WTC11 (cell line): ENCODE results near the gene BAIAP2.

Source experiments
- JUN ChIP-seq: sonication (generic); formaldehyde crosslinking; IDR thresholded peaks from 2 replicates; pipeline ENCODE4 v1.8.0; 2023; ENCODE audit warnings: mild to moderate bottlenecking, missing genetic modification reagents
- KAT7 ChIP-seq: sonication (generic); formaldehyde crosslinking; IDR thresholded peaks from 2 replicates; pipeline ENCODE4 v1.8.1; 2023; ENCODE audit warnings: missing genetic modification reagents, mild to moderate bottlenecking, borderline replicate concordance
- TCF7 ChIP-seq: sonication (generic); formaldehyde crosslinking; IDR thresholded peaks from 2 replicates; pipeline ENCODE4 v1.8.0; 2022; ENCODE audit warnings: mild to moderate bottlenecking, low read depth, missing genetic modification reagents, moderate library complexity
- ZNF317 ChIP-seq: sonication (generic); formaldehyde crosslinking; IDR thresholded peaks from 2 replicates; pipeline ENCODE4 v1.8.1; 2023; ENCODE audit warnings: low read depth, mild to moderate bottlenecking, moderate library complexity, missing genetic modification reagents, borderline replicate concordance
- ZNF416 ChIP-seq: fragments of 250-450 bp; sonication (Bioruptor Pico); IDR thresholded peaks from 2 replicates; pipeline ENCODE4 v1.9.0; 2021; ENCODE audit warnings: mild to moderate bottlenecking, inconsistent platforms
- TF ChIP-seq, protein P1 (sequence below): sonication (generic); formaldehyde crosslinking; IDR thresholded peaks from 2 replicates; pipeline ENCODE4 v1.8.0; 2023; ENCODE audit warnings: mild to moderate bottlenecking, missing genetic modification reagents
- TF ChIP-seq, protein P2 (sequence below): fragments of 200-600 bp; IDR thresholded peaks from 2 replicates; pipeline ENCODE4 v1.8.0; 2022; ENCODE audit warnings: antibody characterized with exemption
- TF ChIP-seq, protein P3 (sequence below): sonication (generic); formaldehyde crosslinking; IDR thresholded peaks from 2 replicates; pipeline ENCODE4 v1.8.1; 2023; ENCODE audit warnings: mild to moderate bottlenecking, missing genetic modification reagents, moderate library complexity

DNA sequence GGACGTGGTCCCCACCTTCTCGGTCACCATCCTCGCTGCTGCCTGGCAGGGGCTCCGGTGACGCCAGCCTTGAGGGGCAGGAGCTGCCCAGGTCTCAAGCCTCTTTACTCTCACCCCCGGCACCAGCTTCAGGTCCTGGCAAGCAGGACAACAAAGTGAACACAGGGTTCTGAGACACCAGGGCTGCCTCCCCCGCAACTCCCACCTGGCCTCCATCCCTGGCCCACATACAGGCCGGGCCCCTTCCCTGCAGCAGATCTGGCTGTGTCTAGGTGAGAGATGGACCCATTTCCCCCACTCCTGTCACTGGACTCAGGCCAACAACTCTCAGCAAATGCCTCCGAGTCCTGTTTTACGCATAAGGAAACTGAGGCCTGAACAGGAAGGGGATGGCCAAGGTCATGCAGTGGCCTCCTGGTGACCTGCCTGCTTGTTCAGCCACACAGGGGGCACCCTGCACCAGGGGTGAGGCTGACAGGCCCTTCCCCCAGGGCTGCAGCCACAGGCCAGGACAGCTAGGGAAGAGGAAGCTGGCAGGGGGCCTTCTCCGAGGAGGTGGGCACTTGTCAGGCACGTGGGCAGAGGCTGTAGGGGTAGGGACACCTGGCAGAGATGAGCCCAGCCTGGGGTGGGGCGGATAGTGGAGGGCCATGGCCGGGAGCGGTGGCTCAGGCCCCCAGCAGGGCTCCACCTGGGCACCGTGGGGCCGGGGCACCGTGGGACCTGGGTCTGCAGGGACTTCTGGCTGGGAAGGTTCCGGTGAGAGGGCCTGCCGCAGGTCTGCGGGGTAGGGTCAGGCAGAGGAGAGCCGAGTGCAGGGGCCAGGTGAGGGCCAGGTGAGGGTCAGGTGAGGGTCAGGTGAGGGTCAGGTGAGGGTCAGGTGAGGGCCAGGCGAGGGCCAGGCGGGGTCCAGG, 83.6 kb downstream of the BAIAP2 start:
- TF ChIP-seq, protein P1, sequence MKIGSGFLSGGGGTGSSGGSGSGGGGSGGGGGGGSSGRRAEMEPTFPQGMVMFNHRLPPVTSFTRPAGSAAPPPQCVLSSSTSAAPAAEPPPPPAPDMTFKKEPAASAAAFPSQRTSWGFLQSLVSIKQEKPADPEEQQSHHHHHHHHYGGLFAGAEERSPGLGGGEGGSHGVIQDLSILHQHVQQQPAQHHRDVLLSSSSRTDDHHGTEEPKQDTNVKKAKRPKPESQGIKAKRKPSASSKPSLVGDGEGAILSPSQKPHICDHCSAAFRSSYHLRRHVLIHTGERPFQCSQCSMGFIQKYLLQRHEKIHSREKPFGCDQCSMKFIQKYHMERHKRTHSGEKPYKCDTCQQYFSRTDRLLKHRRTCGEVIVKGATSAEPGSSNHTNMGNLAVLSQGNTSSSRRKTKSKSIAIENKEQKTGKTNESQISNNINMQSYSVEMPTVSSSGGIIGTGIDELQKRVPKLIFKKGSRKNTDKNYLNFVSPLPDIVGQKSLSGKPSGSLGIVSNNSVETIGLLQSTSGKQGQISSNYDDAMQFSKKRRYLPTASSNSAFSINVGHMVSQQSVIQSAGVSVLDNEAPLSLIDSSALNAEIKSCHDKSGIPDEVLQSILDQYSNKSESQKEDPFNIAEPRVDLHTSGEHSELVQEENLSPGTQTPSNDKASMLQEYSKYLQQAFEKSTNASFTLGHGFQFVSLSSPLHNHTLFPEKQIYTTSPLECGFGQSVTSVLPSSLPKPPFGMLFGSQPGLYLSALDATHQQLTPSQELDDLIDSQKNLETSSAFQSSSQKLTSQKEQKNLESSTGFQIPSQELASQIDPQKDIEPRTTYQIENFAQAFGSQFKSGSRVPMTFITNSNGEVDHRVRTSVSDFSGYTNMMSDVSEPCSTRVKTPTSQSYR = no peak
- TF ChIP-seq, protein P2, sequence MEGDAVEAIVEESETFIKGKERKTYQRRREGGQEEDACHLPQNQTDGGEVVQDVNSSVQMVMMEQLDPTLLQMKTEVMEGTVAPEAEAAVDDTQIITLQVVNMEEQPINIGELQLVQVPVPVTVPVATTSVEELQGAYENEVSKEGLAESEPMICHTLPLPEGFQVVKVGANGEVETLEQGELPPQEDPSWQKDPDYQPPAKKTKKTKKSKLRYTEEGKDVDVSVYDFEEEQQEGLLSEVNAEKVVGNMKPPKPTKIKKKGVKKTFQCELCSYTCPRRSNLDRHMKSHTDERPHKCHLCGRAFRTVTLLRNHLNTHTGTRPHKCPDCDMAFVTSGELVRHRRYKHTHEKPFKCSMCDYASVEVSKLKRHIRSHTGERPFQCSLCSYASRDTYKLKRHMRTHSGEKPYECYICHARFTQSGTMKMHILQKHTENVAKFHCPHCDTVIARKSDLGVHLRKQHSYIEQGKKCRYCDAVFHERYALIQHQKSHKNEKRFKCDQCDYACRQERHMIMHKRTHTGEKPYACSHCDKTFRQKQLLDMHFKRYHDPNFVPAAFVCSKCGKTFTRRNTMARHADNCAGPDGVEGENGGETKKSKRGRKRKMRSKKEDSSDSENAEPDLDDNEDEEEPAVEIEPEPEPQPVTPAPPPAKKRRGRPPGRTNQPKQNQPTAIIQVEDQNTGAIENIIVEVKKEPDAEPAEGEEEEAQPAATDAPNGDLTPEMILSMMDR = no peak
- TF ChIP-seq TCF7 (CRISPR knock-in tag) = no peak
- TF ChIP-seq JUN (CRISPR knock-in tag) = no peak
- TF ChIP-seq, protein P3, sequence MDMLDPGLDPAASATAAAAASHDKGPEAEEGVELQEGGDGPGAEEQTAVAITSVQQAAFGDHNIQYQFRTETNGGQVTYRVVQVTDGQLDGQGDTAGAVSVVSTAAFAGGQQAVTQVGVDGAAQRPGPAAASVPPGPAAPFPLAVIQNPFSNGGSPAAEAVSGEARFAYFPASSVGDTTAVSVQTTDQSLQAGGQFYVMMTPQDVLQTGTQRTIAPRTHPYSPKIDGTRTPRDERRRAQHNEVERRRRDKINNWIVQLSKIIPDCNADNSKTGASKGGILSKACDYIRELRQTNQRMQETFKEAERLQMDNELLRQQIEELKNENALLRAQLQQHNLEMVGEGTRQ (CRISPR knock-in tag) = no peak
- TF ChIP-seq ZNF416 = no peak
- TF ChIP-seq KAT7 (CRISPR knock-in tag) = no peak
- TF ChIP-seq ZNF317 (CRISPR knock-in tag) = no peak
